Neuronal stem cell (in vitro differentiated cells): Measurements from ENCODE around the gene MRC2.
A peak's percentile ranks its signal among the peaks of the same experiment; 100 is the strongest.

Source experiments
- DNase-seq: peaks from one replicate; pipeline ENCODE4 v3.0.0-alpha.2; 2013; ENCODE audit warnings: low spot score
- H2AFZ ChIP-seq: one replicate; pipeline ENCODE4 v1.6.1; 2013; ENCODE audit warnings: mild to moderate bottlenecking, low read length, inconsistent platforms
- H2AK5ac ChIP-seq: 2 replicates; pipeline ENCODE4 v1.6.1; 2013; ENCODE audit warnings: low read depth, mild to moderate bottlenecking, inconsistent platforms, low read length, moderate library complexity, mixed read lengths
- H2BK120ac ChIP-seq: 2 replicates; pipeline ENCODE4 v1.6.1; 2013; ENCODE audit warnings: low read depth, mild to moderate bottlenecking, inconsistent platforms, low read length, moderate library complexity, mixed read lengths
- H2BK12ac ChIP-seq: one replicate; pipeline ENCODE4 v1.6.1; 2013; ENCODE audit warnings: low read length, inconsistent platforms
- H2BK15ac ChIP-seq: 2 replicates; pipeline ENCODE4 v1.6.1; 2013; ENCODE audit warnings: mild to moderate bottlenecking, low read length, inconsistent platforms, mixed read lengths
- H2BK5ac ChIP-seq: one replicate; pipeline ENCODE4 v1.6.1; 2013; ENCODE audit warnings: inconsistent platforms, mild to moderate bottlenecking, low read length, moderate library complexity
- H3K14ac ChIP-seq: one replicate; pipeline ENCODE4 v1.6.1; 2013; ENCODE audit warnings: low read length, inconsistent platforms
- H3K18ac ChIP-seq: 2 replicates; pipeline ENCODE4 v1.6.1; 2013; ENCODE audit warnings: low read length, inconsistent platforms
- H3K23ac ChIP-seq: 2 replicates; pipeline ENCODE4 v1.6.1; 2013; ENCODE audit warnings: low read depth, mild to moderate bottlenecking, mixed read lengths, low read length, inconsistent platforms; ENCODE audit not compliant: poor library complexity
- H3K27ac ChIP-seq: replicated peaks from 3 replicates; pipeline ENCODE4 v1.5.1; 2013; ENCODE audit warnings: low read length, inconsistent platforms
- H3K27me3 ChIP-seq, 3 experiments: 2 replicates each; pipeline ENCODE4 v1.6.1; 2013; ENCODE audit warnings: low read length in 3 of 3, mild to moderate bottlenecking in 2 of 3, inconsistent platforms in 1 of 3, low read depth in 1 of 3, mixed read lengths in 1 of 3, moderate library complexity in 1 of 3; ENCODE audit not compliant: control insufficient read depth in 3 of 3, insufficient read depth in 3 of 3
- H3K36me3 ChIP-seq, 2 donors: replicated peaks in 1 of 2; 2 replicates each; pipeline ENCODE4 v1.6.1; 2013; ENCODE audit warnings: low read length in 2 of 2; ENCODE audit not compliant: control insufficient read depth in 2 of 2, insufficient read depth in 2 of 2
- H3K4ac ChIP-seq: 2 replicates; pipeline ENCODE4 v1.6.1; 2013; ENCODE audit warnings: inconsistent platforms, mild to moderate bottlenecking, low read length, moderate library complexity
- H3K4me1 ChIP-seq, 2 donors: 1 replicate in 1 of 2; 2 replicates in 1 of 2; pipeline ENCODE4 v1.6.1; 2013; ENCODE audit warnings: low read length in 2 of 2, low read depth in 1 of 2; ENCODE audit not compliant: control insufficient read depth in 2 of 2, insufficient read depth in 1 of 2
- H3K4me2 ChIP-seq: one replicate; pipeline ENCODE4 v1.6.1; 2013; ENCODE audit warnings: mild to moderate bottlenecking, low read length, inconsistent platforms; ENCODE audit not compliant: insufficient read depth, poor library complexity, severe bottlenecking
- H3K4me3 ChIP-seq, 2 donors: 2 replicates each; pipeline ENCODE4 v1.5.1; 2013; ENCODE audit warnings: low read length in 2 of 2, mild to moderate bottlenecking in 2 of 2, inconsistent platforms in 1 of 2, moderate library complexity in 1 of 2
- H3K79me1 ChIP-seq: one replicate; pipeline ENCODE4 v1.6.1; 2013; ENCODE audit warnings: low read depth, mild to moderate bottlenecking, inconsistent platforms, low read length, moderate library complexity
- H3K9ac ChIP-seq: one replicate; pipeline ENCODE4 v1.6.1; 2013; ENCODE audit warnings: mild to moderate bottlenecking, low read depth, low read length, inconsistent platforms; ENCODE audit not compliant: poor library complexity
- H3K9me3 ChIP-seq, 2 donors: replicated peaks in 1 of 2; 2 replicates each; pipeline versions ENCODE3 to v1.6.1; 2013; ENCODE audit warnings: low read length in 2 of 2, mild to moderate bottlenecking in 2 of 2, inconsistent platforms in 1 of 2, low read depth in 1 of 2, mixed read lengths in 1 of 2, moderate library complexity in 1 of 2; ENCODE audit not compliant: control insufficient read depth in 2 of 2, insufficient read depth in 1 of 2
- H4K8ac ChIP-seq: one replicate; pipeline ENCODE4 v1.6.1; 2013; ENCODE audit warnings: low read depth, mild to moderate bottlenecking, inconsistent platforms, low read length, moderate library complexity
- H4K91ac ChIP-seq: one replicate; pipeline ENCODE4 v1.6.1; 2013; ENCODE audit warnings: low read length, low read depth, mild to moderate bottlenecking, inconsistent platforms; ENCODE audit not compliant: poor library complexity
- WGBS, 2 donors: extraction: QIAGEN DNeasy Blood & Tissue Kit; methylation state at CpG; one replicate each; pipeline ENCODE4 v1.1.7; 2013; ENCODE audit warnings: missing lambda C conversion rate in 2 of 2, mixed read lengths in 1 of 2; ENCODE audit not compliant: insufficient read length in 2 of 2, insufficient replicate concordance in 1 of 2; ENCODE audit errors: extremely low coverage in 2 of 2; 5-methylcytosine and 5-hydroxymethylcytosine counted together

MRC2 gene

DNA sequence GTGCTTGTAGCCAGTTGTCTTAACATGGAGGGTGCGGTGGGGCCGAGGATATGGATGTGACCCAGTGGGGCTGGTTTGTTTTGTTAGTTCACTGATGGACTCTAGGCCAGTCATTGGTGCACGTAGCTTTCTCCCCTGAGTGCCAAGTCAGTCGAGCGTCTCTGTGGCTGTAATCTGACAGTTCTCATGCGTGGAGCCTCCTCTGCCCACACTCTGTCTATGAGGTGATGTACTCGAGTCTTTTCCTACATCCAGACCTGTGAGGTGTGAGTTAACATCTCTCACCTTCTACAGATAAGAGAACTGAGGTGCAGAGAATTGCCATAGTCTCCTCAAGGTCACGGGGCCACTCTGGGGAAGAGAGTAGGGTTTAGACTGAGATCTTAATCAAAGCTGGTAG lies 90.4 kb downstream of the MRC2 start:
- no peak overlapping the region for H3K18ac ChIP-seq
- H2AFZ ChIP-seq: no peak overlapping the region
- peaks cover 2 to 6% of the 10 kb centered on the region in 2 donors for H3K4me1 ChIP-seq
- H3K23ac ChIP-seq: no peak overlapping the region
- H2BK5ac ChIP-seq: peak overlapping the region; percentile 7
- H3K14ac ChIP-seq: no peak overlapping the region
- no peaks in the 10 kb centered on the region for H3K27me3 ChIP-seq
- no peak overlapping the region for H3K4ac ChIP-seq
- H3K27ac ChIP-seq: no peak overlapping the region
- DNase-seq: no peak
- H3K9ac ChIP-seq: no peak overlapping the region
- no peak overlapping the region for H4K91ac ChIP-seq
- no CpG with 5 or more reads among the region's 8 CpGs for WGBS, 2 donors
- H3K9me3 ChIP-seq: peaks cover 0 to 9% of the 10 kb centered on the region in 2 donors
- H2BK15ac ChIP-seq: no peak overlapping the region
- no peaks in the 10 kb centered on the region for H3K79me1 ChIP-seq
- H3K4me3 ChIP-seq: no peak overlapping the region
- no peak overlapping the region for H2BK12ac ChIP-seq
- no peaks in the 10 kb centered on the region for H3K36me3 ChIP-seq
- no peak overlapping the region for H4K8ac ChIP-seq
- no peak overlapping the region for H2BK120ac ChIP-seq
- no peak overlapping the region for H3K4me2 ChIP-seq
- no peak overlapping the region for H2AK5ac ChIP-seq

DNA sequence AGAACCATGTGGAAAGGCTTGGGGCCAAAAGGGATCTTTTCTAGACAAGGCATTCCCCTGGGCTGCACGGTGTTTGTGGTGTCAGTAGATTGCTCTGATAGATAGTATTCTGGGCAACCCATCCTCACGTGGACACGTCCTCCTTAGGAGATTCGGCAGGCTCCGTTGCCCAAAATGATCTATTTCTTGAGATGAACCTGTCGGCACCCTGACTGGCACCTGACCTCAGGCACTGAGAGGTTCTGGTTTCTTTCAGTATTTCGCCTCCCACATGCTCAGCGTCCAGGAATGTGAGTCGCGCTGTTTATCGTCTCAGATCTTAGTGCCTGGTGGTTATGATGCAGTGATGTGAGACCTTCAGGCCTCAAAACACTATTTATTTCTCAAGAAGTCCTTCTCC lies 91.0 kb downstream of the MRC2 start:
- Histone ChIP-seq H3K9ac (no peak overlapping the region), H2AK5ac (no peak overlapping the region), H3K27me3 (no peaks in the 10 kb centered on the region), H3K27ac (no peak overlapping the region), H2AFZ (no peak overlapping the region), H3K4me2 (no peak overlapping the region), H3K9me3 (peaks cover 0 to 9% of the 10 kb centered on the region in 2 donors), H3K4me3 (no peak overlapping the region), H4K91ac (no peak overlapping the region), H3K4me1 (peaks cover 2 to 3% of the 10 kb centered on the region in 2 donors), H3K4ac (no peak overlapping the region), H3K36me3 (no peaks in the 10 kb centered on the region), H2BK120ac (no peak overlapping the region), H2BK5ac (no peak overlapping the region), H3K14ac (no peak overlapping the region), H3K79me1 (no peaks in the 10 kb centered on the region), H2BK15ac (no peak overlapping the region), H3K18ac (no peak overlapping the region), H2BK12ac (no peak overlapping the region), H3K23ac (no peak overlapping the region), H4K8ac (no peak overlapping the region)
- WGBS, 2 donors: no CpG with 5 or more reads among the region's 11 CpGs
- DNase-seq: no peak

DNA sequence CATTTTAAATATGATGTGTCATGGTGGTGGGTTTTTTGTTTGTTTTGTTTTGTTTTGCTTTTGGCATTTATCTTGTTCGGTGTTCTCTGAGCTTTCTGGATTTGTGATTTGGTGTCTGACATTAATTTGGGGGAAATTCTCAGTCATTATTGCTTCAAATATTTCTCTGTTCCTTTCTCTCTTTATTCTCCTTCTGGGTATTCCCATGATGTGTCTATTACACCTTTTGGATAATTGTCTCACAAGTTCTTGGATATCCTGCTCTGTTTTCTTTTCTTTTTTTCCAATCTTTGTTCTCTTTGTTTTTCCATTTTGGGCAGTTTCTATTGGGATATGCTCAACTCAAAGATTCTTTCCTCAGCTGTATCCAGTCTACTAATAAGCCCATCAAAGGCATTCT lies 92.1 kb downstream of the MRC2 start:
- WGBS, 2 donors: no CpG with 5 or more reads among the region's 1 CpG
- no peak overlapping the region for H3K27ac ChIP-seq

DNA sequence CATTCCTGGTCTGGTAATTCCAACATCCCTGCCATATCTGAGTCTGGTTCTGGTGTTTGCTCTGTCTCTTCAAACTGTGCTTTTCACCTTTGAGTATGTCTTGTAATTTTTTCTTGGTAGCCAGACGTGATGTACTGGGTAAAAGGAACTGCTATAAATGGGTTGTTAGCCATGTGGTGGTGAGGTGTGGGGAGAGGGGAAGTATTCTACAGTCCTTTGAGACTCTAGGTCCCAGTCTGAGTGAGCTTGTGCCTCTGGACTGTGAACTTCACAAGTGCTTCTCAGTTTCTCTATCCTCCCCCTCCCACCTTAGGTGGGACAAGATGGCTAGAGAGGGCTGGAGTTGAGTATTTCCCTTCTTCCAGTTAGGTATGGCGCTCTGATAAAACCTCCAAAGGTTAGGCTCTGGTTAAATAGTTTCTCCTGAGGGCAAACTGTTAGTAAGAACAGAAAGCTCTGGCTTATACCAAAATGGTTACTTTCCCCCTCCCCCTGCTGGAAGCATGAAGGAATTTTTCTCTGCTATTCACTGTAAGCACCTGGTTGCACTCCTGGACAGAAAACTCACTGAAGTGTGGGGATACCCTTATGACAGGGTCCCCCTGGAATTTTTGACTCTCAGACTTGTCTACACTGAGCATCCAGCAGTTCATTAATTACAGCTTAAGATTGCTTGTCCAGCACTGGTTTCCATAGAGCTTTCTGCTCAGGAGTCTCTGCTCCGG lies 92.8 kb downstream of the MRC2 start:
- Histone ChIP-seq H3K4me3 (no peak overlapping the region), H2BK5ac (no peak overlapping the region), H2BK120ac (no peak overlapping the region), H3K14ac (no peak overlapping the region), H4K91ac (no peak overlapping the region), H3K27ac (no peak overlapping the region), H2AK5ac (no peak overlapping the region), H3K4ac (no peak overlapping the region), H2BK15ac (no peak overlapping the region), H3K9me3 (peaks cover 0 to 9% of the 10 kb centered on the region in 2 donors), H2BK12ac (no peak overlapping the region), H3K4me1 (peaks cover 0 to 6% of the 10 kb centered on the region in 2 donors), H3K4me2 (no peak overlapping the region), H3K23ac (no peak overlapping the region), H3K27me3 (no peaks in the 10 kb centered on the region), H3K79me1 (no peaks in the 10 kb centered on the region), H3K9ac (no peak overlapping the region), H4K8ac (no peak overlapping the region), H2AFZ (no peak overlapping the region), H3K18ac (no peak overlapping the region), H3K36me3 (no peaks in the 10 kb centered on the region)
- no peak for DNase-seq
- WGBS, 2 donors: no CpG with 5 or more reads among the region's 3 CpGs

More for the DNA sequence above, 92.1 kb downstream of the MRC2 start:
- H4K8ac ChIP-seq: no peak overlapping the region
- no peak overlapping the region for H3K14ac ChIP-seq
- H4K91ac ChIP-seq: no peak overlapping the region
- H3K4me2 ChIP-seq: no peak overlapping the region
- no peak overlapping the region for H3K4ac ChIP-seq
- H2AK5ac ChIP-seq: no peak overlapping the region
- no peak overlapping the region for H3K23ac ChIP-seq
- H2AFZ ChIP-seq: no peak overlapping the region
- peaks cover 0 to 4% of the 10 kb centered on the region in 2 donors for H3K4me1 ChIP-seq
- DNase-seq: no peak
- no peak overlapping the region for H3K9ac ChIP-seq
- no peak overlapping the region for H2BK15ac ChIP-seq
- H3K18ac ChIP-seq: no peak overlapping the region
- peaks cover 0 to 9% of the 10 kb centered on the region in 2 donors for H3K9me3 ChIP-seq
- no peaks in the 10 kb centered on the region for H3K27me3 ChIP-seq
- H2BK5ac ChIP-seq: no peak overlapping the region
- H3K36me3 ChIP-seq: no peaks in the 10 kb centered on the region
- no peak overlapping the region for H2BK120ac ChIP-seq
- no peak overlapping the region for H2BK12ac ChIP-seq
- no peak overlapping the region for H3K4me3 ChIP-seq
- no peaks in the 10 kb centered on the region for H3K79me1 ChIP-seq
